CD4-positive, alpha-beta T cell (primary cell): Measurements from ENCODE around the gene SPATC1L. TPM values are rescaled to one million over a fixed set of nuclear protein-coding genes. Genes with fewer than 3 reads are reported as not detected.

Source experiments
- ATAC-seq: fragments of 200-7000 bp; cut with Tn5 transposase; one replicate; pipeline ENCODE4 v1.10.0; 2022; ENCODE audit warnings: mild to moderate bottlenecking; ENCODE audit not compliant: poor library complexity
- CTCF ChIA-PET: fragments of 350-600 bp; sonication (Branson Sonifier 250); formaldehyde crosslinking; loops from one replicate; lab custom pipeline; 2021; ENCODE audit warnings: antibody characterized with exemption, inconsistent platforms; lab: Charles Lee
- POLR2A ChIA-PET: fragments of 350-600 bp; sonication (Branson Sonifier 250); formaldehyde crosslinking; loops from one replicate; lab custom pipeline; 2021; ENCODE audit warnings: antibody characterized with exemption, inconsistent platforms; lab: Charles Lee
- DNase-seq, 14 experiments: peaks; one replicate each; pipeline ENCODE4 v3.0.0-alpha.2; 2013 to 2020; ENCODE audit warnings: mixed read lengths in 2 of 14
- H3K27ac ChIP-seq, 2 donors: one replicate each; pipeline versions ENCODE4 v1.5.1 to v1.7.0; 2013; ENCODE audit warnings: low read length in 2 of 2, low read depth in 1 of 2, mild to moderate bottlenecking in 1 of 2
- H3K27me3 ChIP-seq, 2 experiments: 1 replicate in 1 of 2; 2 replicates in 1 of 2; pipeline versions ENCODE4 v1.6.1 to v1.7.0; 2013; ENCODE audit warnings: low read length in 2 of 2, control low read depth in 1 of 2, mild to moderate bottlenecking in 1 of 2, moderate library complexity in 1 of 2; ENCODE audit not compliant: insufficient read depth in 2 of 2, control insufficient read depth in 1 of 2
- H3K36me3 ChIP-seq: one replicate; pipeline ENCODE4 v1.6.1; 2013; ENCODE audit warnings: low read length, control low read depth; ENCODE audit not compliant: insufficient read depth
- H3K4me1 ChIP-seq: one replicate; pipeline ENCODE4 v1.6.1; 2013; ENCODE audit warnings: low read length, control low read depth; ENCODE audit not compliant: insufficient read depth
- H3K4me3 ChIP-seq: one replicate; pipeline ENCODE4 v1.5.1; 2013; ENCODE audit warnings: mild to moderate bottlenecking, low read length, moderate library complexity
- H3K9me3 ChIP-seq, 2 experiments: 1 replicate in 1 of 2; 2 replicates in 1 of 2; pipeline versions ENCODE4 v1.6.1 to v1.7.0; 2013; ENCODE audit warnings: low read length in 2 of 2, mild to moderate bottlenecking in 2 of 2, control low read depth in 1 of 2, moderate library complexity in 1 of 2; ENCODE audit not compliant: control insufficient read depth in 1 of 2, insufficient read depth in 1 of 2
- H3K27ac Mint-ChIP-seq: one replicate; pipeline ENCODE4 v1.8.0; 2020; ENCODE audit warnings: mixed read lengths
- H3K27me3 Mint-ChIP-seq: one replicate; pipeline ENCODE4 v1.8.0; 2021; ENCODE audit warnings: mixed read lengths
- H3K36me3 Mint-ChIP-seq: one replicate; pipeline ENCODE4 v1.8.0; 2021; ENCODE audit warnings: low read depth, mixed read lengths
- H3K4me1 Mint-ChIP-seq: one replicate; pipeline ENCODE4 v1.8.0; 2021; ENCODE audit warnings: low read depth, mixed read lengths
- H3K4me3 Mint-ChIP-seq: one replicate; pipeline ENCODE4 v1.8.0; 2020; ENCODE audit warnings: mild to moderate bottlenecking, mixed read lengths
- H3K9me3 Mint-ChIP-seq: one replicate; pipeline ENCODE4 v1.8.0; 2020; ENCODE audit warnings: mixed read lengths
- CTCF ChIP-seq: fragments of 200-600 bp; IDR thresholded peaks from one replicate; pipeline ENCODE4 v1.8.0; 2022; ENCODE audit warnings: antibody characterized with exemption, mild to moderate bottlenecking
- intact Hi-C, 2 experiments: fragments of 100-400 bp; cut with DNase I in 1 of 2; cut with micrococcal nuclease in 1 of 2; formaldehyde crosslinking; loops; one replicate each; pipeline versions ENCODE4 v1.15.1 to v1.9.0; 2023 to 2025; cut with DNase I, micrococcal nuclease
- total RNA-seq, 174 experiments: library from RNA in 2 of 174; stranded (reverse) in 2 of 174; gene quantifications; one replicate each; pipeline ENCODE4 v1.2.3 and lab custom pipeline; 2021 to 2026

The SPATC1L gene
- total RNA-seq, 2 experiments from 2014 or later: 2.8 to 3.0 TPM

- Mint-ChIP-seq H3K27ac (no peak overlapping the region), H3K4me3 (no peak overlapping the region), H3K4me1 (peaks cover 26% of the 10 kb centered on the region), H3K36me3 (peaks cover 45% of the 10 kb centered on the region), H3K27me3 (no peaks in the 10 kb centered on the region), H3K9me3 (no peaks in the 10 kb centered on the region)
- no peak overlapping the region for H3K4me3 ChIP-seq
- no peak for DNase-seq
- H3K27me3 ChIP-seq: no peaks in the 10 kb centered on the region
- intact Hi-C loops: loop anchor here in 1 of 2 experiments (10.0 kb wide), 1 partner anchor 62 kb away; the partner anchor contains the start of genes MCM3AP and YBEY
- H3K27ac ChIP-seq: no peak overlapping the region
- no peak for ATAC-seq
- peaks cover 14% of the 10 kb centered on the region for H3K4me1 ChIP-seq
- ChIA-PET CTCF (no interaction called here), POLR2A (no interaction called here)
- peaks cover 27% of the 10 kb centered on the region for H3K36me3 ChIP-seq
- no peak for TF ChIP-seq CTCF
- H3K9me3 ChIP-seq: no peaks in the 10 kb centered on the region
These were observed 38.3 kb upstream of the SPATC1L start for GRCh38 chr21:46222436-46223116.

- H3K4me1 ChIP-seq: peaks cover 7% of the 10 kb centered on the region
- DNase-seq (no peak), ATAC-seq (no peak)
- intact Hi-C loops: loop anchor here in 1 of 2 experiments (10.0 kb wide), 1 partner anchor 63 kb away; the partner anchor contains the start of genes MCM3AP and YBEY
- no peaks in the 10 kb centered on the region for H3K27me3 Mint-ChIP-seq
- no peaks in the 10 kb centered on the region for H3K27me3 ChIP-seq
- peaks cover 45% of the 10 kb centered on the region for H3K36me3 Mint-ChIP-seq
- H3K27ac Mint-ChIP-seq: no peak overlapping the region
- no peak overlapping the region for H3K4me3 Mint-ChIP-seq
- ChIA-PET CTCF (no interaction called here), POLR2A (no interaction called here)
- no peak overlapping the region for H3K27ac ChIP-seq
- peaks cover 27% of the 10 kb centered on the region for H3K36me3 ChIP-seq
- H3K4me1 Mint-ChIP-seq: peaks cover 19% of the 10 kb centered on the region
- H3K4me3 ChIP-seq: no peak overlapping the region
- no peaks in the 10 kb centered on the region for H3K9me3 Mint-ChIP-seq
- H3K9me3 ChIP-seq: no peaks in the 10 kb centered on the region
- no peak for TF ChIP-seq CTCF
These were observed 37.6 kb upstream of the SPATC1L start for GRCh38 chr21:46221664-46222435.

GRCh38 chr21:46220847-46221246 lies 36.6 kb upstream of the SPATC1L start:
- peaks cover 48% of the 10 kb centered on the region for H3K36me3 Mint-ChIP-seq
- no peak overlapping the region for H3K27ac Mint-ChIP-seq

More at GRCh38 chr21:46220847-46221246, 36.6 kb upstream of the SPATC1L start:
- Mint-ChIP-seq H3K4me3 (no peak overlapping the region), H3K4me1 (peaks cover 8% of the 10 kb centered on the region), H3K27me3 (no peaks in the 10 kb centered on the region), H3K9me3 (no peaks in the 10 kb centered on the region)
- no peaks in the 10 kb centered on the region for H3K27me3 ChIP-seq
- H3K27ac ChIP-seq: no peak overlapping the region
- intact Hi-C loops: loop anchor here in 1 of 2 experiments (10.0 kb wide), 1 partner anchor 64 kb away; the partner anchor contains the start of genes MCM3AP and YBEY
- DNase-seq (no peak), ATAC-seq (no peak)
- peaks cover 27% of the 10 kb centered on the region for H3K36me3 ChIP-seq
- POLR2A ChIA-PET: no interaction called here
- no peaks in the 10 kb centered on the region for H3K9me3 ChIP-seq
- CTCF ChIA-PET: no interaction called here
- H3K4me1 ChIP-seq: peaks cover under 1% of the 10 kb centered on the region
- no peak overlapping the region for H3K4me3 ChIP-seq
- no peak for TF ChIP-seq CTCF
